Mammary epithelial cell (primary cell): ENCODE results near the gene BCL11A.

Source experiments
- EZH2 ChIP-seq: IDR thresholded peaks from 2 replicates; pipeline ENCODE4 v1.6.1; 2012; ENCODE audit warnings: low read length, inconsistent platforms, borderline replicate concordance
- TF ChIP-seq, protein P1 (sequence below), 2 donors: IDR thresholded peaks in 1 of 2; conservative IDR thresholded peaks in 1 of 2; 2 replicates each; pipeline ENCODE4 v1.5.1; 2011 to 2012; ENCODE audit warnings: inconsistent platforms in 2 of 2, low read length in 2 of 2, mild to moderate bottlenecking in 2 of 2, control low read depth in 1 of 2, low read depth in 1 of 2; ENCODE audit not compliant: insufficient read depth in 1 of 2; ENCODE audit errors: extremely low read depth in 1 of 2

DNA sequence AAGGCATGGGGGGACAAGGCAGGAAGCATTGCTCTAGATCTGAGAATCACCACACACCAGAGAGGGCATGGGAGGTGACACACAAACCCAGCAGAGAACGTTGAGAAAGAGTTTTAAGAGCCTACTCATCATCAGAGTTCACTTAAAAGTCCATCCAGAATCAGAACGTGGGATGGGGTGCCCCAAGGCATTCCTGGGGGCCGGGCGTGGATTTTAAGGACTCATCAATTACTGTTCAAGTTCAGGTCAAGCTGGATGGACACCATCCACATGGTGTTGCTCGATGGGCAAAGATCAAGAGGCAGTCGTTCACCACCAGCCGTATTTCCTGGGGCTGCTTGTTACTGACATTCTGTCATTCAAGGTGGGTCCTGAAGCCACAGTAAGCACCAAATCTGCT, 34.9 kb downstream of the BCL11A start:
- TF ChIP-seq, protein P1, sequence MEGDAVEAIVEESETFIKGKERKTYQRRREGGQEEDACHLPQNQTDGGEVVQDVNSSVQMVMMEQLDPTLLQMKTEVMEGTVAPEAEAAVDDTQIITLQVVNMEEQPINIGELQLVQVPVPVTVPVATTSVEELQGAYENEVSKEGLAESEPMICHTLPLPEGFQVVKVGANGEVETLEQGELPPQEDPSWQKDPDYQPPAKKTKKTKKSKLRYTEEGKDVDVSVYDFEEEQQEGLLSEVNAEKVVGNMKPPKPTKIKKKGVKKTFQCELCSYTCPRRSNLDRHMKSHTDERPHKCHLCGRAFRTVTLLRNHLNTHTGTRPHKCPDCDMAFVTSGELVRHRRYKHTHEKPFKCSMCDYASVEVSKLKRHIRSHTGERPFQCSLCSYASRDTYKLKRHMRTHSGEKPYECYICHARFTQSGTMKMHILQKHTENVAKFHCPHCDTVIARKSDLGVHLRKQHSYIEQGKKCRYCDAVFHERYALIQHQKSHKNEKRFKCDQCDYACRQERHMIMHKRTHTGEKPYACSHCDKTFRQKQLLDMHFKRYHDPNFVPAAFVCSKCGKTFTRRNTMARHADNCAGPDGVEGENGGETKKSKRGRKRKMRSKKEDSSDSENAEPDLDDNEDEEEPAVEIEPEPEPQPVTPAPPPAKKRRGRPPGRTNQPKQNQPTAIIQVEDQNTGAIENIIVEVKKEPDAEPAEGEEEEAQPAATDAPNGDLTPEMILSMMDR (conservative IDR thresholded peaks at IDR 0.05 in 1 of 2, IDR thresholded peaks at IDR 0.05 in 1 of 2; ENCODE audit: extremely low read depth in 1 of 2, insufficient read depth in 1 of 2, low read depth in 1 of 2, low read length in 2 of 2): no peak
- TF ChIP-seq EZH2: no peak
